Karpas-422 (cell line): ENCODE data around the gene VEPH1. TPM values are rescaled to one million over a fixed set of nuclear protein-coding genes. Genes with fewer than 3 reads are reported as not detected.

ENCODE experiments used
- DNase-seq: peaks from one replicate; pipeline ENCODE4 v3.0.0-alpha.2; 2015
- H2AFZ ChIP-seq: fragments of 200-600 bp; sonication (generic); 2 replicates; pipeline ENCODE4 v1.6.1; 2014; ENCODE audit warnings: antibody characterized with exemption, low read length, mixed read lengths
- H3K27ac ChIP-seq: fragments of 200-600 bp; sonication (generic); 2 replicates; pipeline ENCODE4 v1.5.1; 2014; ENCODE audit warnings: mild to moderate bottlenecking, low read length, moderate library complexity
- H3K27me3 ChIP-seq: fragments of 200-600 bp; sonication (generic); 2 replicates; pipeline ENCODE4 v1.6.1; 2014; ENCODE audit warnings: low read length, mixed read lengths
- H3K36me3 ChIP-seq: fragments of 200-600 bp; sonication (generic); 2 replicates; pipeline ENCODE4 v1.6.1; 2014; ENCODE audit warnings: low read length, mixed read lengths; ENCODE audit not compliant: insufficient read depth
- H3K4me1 ChIP-seq: fragments of 200-600 bp; sonication (generic); 2 replicates; pipeline ENCODE4 v1.6.1; 2014; ENCODE audit warnings: mild to moderate bottlenecking, low read length, mixed read lengths
- H3K4me2 ChIP-seq: fragments of 200-600 bp; sonication (generic); 2 replicates; pipeline ENCODE4 v1.6.1; 2014; ENCODE audit warnings: low read length, low read depth, mild to moderate bottlenecking; ENCODE audit not compliant: poor library complexity, severe bottlenecking
- H3K4me3 ChIP-seq: fragments of 200-600 bp; sonication (generic); 2 replicates; pipeline ENCODE4 v1.5.1; 2014; ENCODE audit warnings: mild to moderate bottlenecking, antibody characterized with exemption, low read length, mixed read lengths
- H3K79me2 ChIP-seq: fragments of 200-600 bp; sonication (generic); 2 replicates; pipeline ENCODE4 v1.6.1; 2014; ENCODE audit warnings: mild to moderate bottlenecking, low read length, mixed read lengths
- H3K9ac ChIP-seq: fragments of 200-600 bp; sonication (generic); 2 replicates; pipeline ENCODE4 v1.6.0; 2014; ENCODE audit warnings: low read length
- H3K9me2 ChIP-seq: fragments of 200-600 bp; sonication (generic), shearing (Covaris generic); replicated peaks from 2 replicates; pipeline ENCODE4 v1.6.0; 2014; ENCODE audit warnings: mild to moderate bottlenecking, low read length, moderate library complexity; ENCODE audit not compliant: insufficient read depth
- H3K9me3 ChIP-seq: fragments of 300-700, 200-600 bp; sonication (generic); 2 replicates; pipeline ENCODE4 v1.6.1; 2014; ENCODE audit warnings: low read length, mixed read lengths
- H4K20me1 ChIP-seq: fragments of 200-600 bp; sonication (generic); 2 replicates; pipeline ENCODE4 v1.6.1; 2014; ENCODE audit warnings: mild to moderate bottlenecking, antibody characterized with exemption, low read length, low read depth; ENCODE audit not compliant: insufficient read depth
- total RNA-seq: library from RNA; depleted of rRNA; stranded (reverse); fragments of >200 nt; shearing (Covaris generic); gene quantifications from 2 replicates; pipeline ENCODE4 v1.2.3, GENCODE V29; 2014; ENCODE audit warnings: low replicate concordance

VEPH1 gene
- total RNA-seq, 1 experiment from 2014 or later = not detected

DNA sequence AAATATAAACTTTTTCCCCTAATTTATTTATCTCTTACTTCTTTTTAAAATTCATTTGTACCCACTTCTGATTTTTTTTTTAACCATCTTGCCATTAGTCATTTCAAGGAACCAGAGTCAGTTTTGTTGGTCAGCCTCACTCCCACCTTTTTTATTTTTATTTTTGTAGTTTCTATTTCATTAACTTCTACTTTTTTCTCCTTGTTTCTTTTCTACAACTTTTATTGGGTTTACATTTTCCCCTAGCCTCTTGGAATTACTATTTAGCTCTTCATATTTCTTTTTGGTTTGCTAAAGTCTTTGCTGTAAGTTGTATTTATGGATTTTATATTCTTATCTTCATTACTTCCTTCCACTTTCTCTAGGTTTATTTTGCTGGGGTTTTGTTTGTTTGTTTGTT is 13.7 kb upstream of the VEPH1 start:
- H3K9ac ChIP-seq = no peak overlapping the region
- no peaks in the 10 kb centered on the region for H3K27me3 ChIP-seq
- no peaks in the 10 kb centered on the region for H3K36me3 ChIP-seq
- no peaks in the 10 kb centered on the region for H3K4me1 ChIP-seq
- no peak overlapping the region for H3K4me3 ChIP-seq
- no peaks in the 10 kb centered on the region for H4K20me1 ChIP-seq
- no peaks in the 10 kb centered on the region for H3K9me3 ChIP-seq
- no peaks in the 10 kb centered on the region for H3K9me2 ChIP-seq
- no peak overlapping the region for H2AFZ ChIP-seq
- DNase-seq = no peak
- H3K79me2 ChIP-seq = no peaks in the 10 kb centered on the region
- no peak overlapping the region for H3K4me2 ChIP-seq
- H3K27ac ChIP-seq = no peak overlapping the region

DNA sequence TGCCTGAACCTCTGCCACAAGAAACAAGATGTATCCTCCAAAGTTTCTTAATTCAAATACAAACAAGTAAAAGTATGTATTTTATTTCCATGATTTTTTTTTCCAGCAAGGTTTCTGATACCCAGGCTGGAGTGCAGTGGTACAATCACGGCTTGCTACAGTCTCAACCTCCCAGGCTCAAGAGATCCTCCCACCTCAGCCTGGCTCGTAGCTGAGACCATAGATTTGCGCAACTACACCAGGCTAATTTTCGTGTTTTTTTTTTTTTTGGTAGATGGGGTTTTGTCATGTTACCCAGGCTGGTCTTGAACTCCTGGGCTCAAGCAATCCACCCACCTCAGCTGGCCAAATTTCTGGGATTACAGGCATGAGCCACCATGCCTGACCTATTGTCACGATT is 12.2 kb upstream of the VEPH1 start:
- Histone ChIP-seq H3K4me2 (no peak overlapping the region), H2AFZ (no peak overlapping the region), H3K9me2 (no peaks in the 10 kb centered on the region), H3K9me3 (no peaks in the 10 kb centered on the region), H3K27me3 (no peaks in the 10 kb centered on the region), H4K20me1 (no peaks in the 10 kb centered on the region), H3K9ac (no peak overlapping the region), H3K27ac (no peak overlapping the region), H3K36me3 (no peaks in the 10 kb centered on the region), H3K4me3 (no peak overlapping the region), H3K4me1 (no peaks in the 10 kb centered on the region), H3K79me2 (no peaks in the 10 kb centered on the region)
- DNase-seq = no peak

DNA sequence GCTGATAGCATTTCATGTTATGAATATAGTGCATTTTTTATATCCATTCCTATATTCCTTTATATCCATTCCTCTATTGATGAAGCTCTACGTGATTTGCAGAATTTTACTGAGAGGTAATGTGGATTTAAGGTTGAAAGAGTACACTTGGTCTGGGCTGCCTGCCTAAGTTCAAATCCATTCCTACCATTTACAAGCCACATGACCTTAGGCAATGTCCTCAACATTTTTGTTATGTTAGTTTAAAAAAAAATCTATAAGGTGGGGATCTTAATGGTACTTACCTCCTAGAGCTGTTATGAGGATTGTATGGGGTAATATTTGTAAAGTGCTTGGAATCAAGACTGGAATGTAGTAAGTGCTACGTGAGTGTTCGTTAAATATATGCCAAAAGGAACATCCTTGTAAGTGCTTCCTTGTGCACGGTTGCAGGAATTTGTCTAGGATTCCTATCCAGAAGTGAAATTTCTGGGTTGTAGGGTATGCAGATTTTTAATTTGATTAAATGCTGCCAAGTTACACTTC is 11.2 kb upstream of the VEPH1 start:
- no peaks in the 10 kb centered on the region for H4K20me1 ChIP-seq
- DNase-seq = no peak
- H3K4me3 ChIP-seq = no peak overlapping the region

DNA sequence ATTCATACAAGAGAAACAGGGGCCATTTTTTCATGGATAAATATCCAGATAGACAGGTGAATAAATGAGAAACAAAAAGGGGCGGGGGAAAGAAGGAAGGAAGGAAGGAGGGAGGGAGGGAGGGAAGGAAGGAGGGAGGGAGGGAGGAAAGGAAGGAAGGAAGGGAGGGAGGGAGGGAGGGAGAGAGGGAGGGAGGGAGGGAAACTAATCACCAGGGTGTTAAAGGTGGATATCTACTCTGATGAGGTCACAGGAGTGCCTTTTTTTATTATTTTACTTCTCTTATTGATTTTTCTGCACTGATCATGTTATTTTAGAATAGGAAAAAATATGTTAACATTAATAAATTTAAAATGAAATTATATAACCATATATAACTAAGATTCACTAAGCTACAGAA is 10.4 kb upstream of the VEPH1 start:
- Histone ChIP-seq H2AFZ (no peak overlapping the region), H3K4me3 (no peak overlapping the region), H3K27ac (no peak overlapping the region), H3K27me3 (no peaks in the 10 kb centered on the region), H3K4me1 (no peaks in the 10 kb centered on the region), H3K9me2 (no peaks in the 10 kb centered on the region), H3K79me2 (no peaks in the 10 kb centered on the region), H3K4me2 (no peak overlapping the region), H3K36me3 (no peaks in the 10 kb centered on the region), H4K20me1 (no peaks in the 10 kb centered on the region), H3K9me3 (no peaks in the 10 kb centered on the region), H3K9ac (no peak overlapping the region)
- no peak for DNase-seq

More for the DNA sequence above, 11.2 kb upstream of the VEPH1 start:
- H3K36me3 ChIP-seq = no peaks in the 10 kb centered on the region
- no peaks in the 10 kb centered on the region for H3K79me2 ChIP-seq
- H3K9me3 ChIP-seq = no peaks in the 10 kb centered on the region
- H3K9ac ChIP-seq = no peak overlapping the region
- no peak overlapping the region for H2AFZ ChIP-seq
- no peaks in the 10 kb centered on the region for H3K4me1 ChIP-seq
- no peaks in the 10 kb centered on the region for H3K27me3 ChIP-seq
- no peaks in the 10 kb centered on the region for H3K9me2 ChIP-seq
- no peak overlapping the region for H3K27ac ChIP-seq
- no peak overlapping the region for H3K4me2 ChIP-seq

DNA sequence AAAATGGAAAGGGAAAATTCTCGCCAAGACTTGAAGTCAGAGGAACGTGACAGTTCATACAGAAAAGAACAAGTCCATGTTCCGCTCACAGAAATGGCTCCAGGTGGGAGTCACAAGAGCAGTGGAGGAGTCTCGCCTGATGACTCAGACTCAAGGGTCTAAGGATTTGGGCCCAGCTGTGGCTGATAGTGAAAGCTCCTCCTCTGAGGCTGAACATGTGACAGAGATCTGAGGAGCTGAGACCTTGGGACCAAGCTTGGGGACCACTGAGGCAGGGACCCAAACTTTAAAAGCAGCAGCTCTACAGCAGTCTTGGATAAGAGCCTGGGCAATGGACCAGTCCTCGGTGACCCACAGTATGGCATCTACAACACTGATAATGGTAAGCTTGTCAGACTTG is 9.3 kb upstream of the VEPH1 start:
- Histone ChIP-seq H3K36me3 (no peaks in the 10 kb centered on the region), H3K4me3 (no peak overlapping the region), H3K9ac (no peak overlapping the region), H3K9me2 (no peaks in the 10 kb centered on the region), H3K4me2 (no peak overlapping the region), H3K79me2 (no peaks in the 10 kb centered on the region), H2AFZ (no peak overlapping the region), H3K27ac (no peak overlapping the region), H3K27me3 (no peaks in the 10 kb centered on the region), H3K4me1 (no peaks in the 10 kb centered on the region), H3K9me3 (no peaks in the 10 kb centered on the region), H4K20me1 (no peaks in the 10 kb centered on the region)
- no peak for DNase-seq

DNA sequence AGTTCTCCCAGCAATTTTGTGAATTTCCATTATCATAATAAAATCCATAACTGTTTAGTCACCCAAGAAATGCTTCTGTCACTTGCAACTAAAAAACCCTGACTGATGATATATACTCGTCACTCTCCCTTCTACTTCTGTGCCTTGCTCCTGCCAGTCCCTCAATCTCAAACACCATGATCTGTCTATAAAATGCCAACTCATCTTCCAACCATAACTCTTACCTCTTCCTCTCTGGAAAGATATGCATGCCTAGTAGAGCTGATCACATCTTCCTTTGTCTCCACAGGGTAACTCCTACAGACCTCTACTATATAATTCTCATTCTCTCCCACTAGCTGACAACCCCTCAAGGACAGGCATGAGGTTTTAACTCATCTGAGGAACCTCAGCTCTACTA is 5.2 kb upstream of the VEPH1 start:
- no peak overlapping the region for H2AFZ ChIP-seq
- DNase-seq = no peak
- no peaks in the 10 kb centered on the region for H3K9me2 ChIP-seq
- H3K9ac ChIP-seq = no peak overlapping the region
- no peaks in the 10 kb centered on the region for H3K36me3 ChIP-seq
- no peaks in the 10 kb centered on the region for H3K9me3 ChIP-seq
- H4K20me1 ChIP-seq = no peaks in the 10 kb centered on the region
- no peaks in the 10 kb centered on the region for H3K79me2 ChIP-seq
- no peak overlapping the region for H3K4me3 ChIP-seq
- no peak overlapping the region for H3K4me2 ChIP-seq
- H3K4me1 ChIP-seq = no peaks in the 10 kb centered on the region
- H3K27me3 ChIP-seq = no peaks in the 10 kb centered on the region
- H3K27ac ChIP-seq = no peak overlapping the region

DNA sequence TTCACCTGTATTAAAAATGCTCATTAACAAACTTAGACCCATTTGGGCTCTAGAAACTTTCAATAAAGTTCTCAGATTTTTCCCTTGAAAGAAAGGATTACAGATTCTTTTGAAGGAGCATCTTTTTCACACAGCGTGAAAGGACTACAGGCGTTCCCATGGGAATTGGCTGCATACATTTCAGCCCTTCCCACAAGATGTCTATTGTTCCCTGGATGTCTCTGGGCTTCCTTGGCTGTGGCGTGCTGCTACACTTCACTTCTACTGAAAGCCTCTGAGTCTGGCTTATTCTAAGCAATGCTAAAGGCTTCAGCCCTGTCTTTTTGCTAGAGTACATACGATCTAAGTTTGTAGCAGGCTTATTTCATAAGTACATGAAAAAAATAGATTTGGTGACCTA is 1.4 kb downstream of the VEPH1 start:
- no peak overlapping the region for H2AFZ ChIP-seq
- H3K9me2 ChIP-seq = no peaks in the 10 kb centered on the region
- no peak overlapping the region for H3K27ac ChIP-seq

DNA sequence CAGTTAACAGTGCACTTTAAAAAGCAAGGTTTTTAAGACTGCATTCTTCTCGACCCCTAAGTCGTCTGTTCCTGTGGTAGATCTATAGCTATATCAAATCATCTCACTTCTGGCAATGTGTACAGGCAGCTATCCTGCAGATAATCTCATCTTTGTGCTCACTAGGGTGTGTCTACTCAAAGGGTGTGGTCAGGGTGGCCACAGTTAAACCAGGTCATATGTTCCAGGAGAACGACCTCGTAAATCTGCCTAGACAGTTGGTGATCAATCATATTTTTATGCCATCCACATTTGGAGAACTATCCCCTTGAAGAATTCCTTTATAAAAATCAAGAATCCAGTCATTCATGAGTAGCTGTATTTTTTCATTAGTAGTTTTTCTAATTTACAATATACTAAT is 3.0 kb downstream of the VEPH1 start:
- Histone ChIP-seq H3K27me3 (no peaks in the 10 kb centered on the region), H3K4me3 (no peak overlapping the region), H4K20me1 (no peaks in the 10 kb centered on the region), H3K79me2 (no peaks in the 10 kb centered on the region), H2AFZ (no peak overlapping the region), H3K4me2 (no peak overlapping the region), H3K9ac (no peak overlapping the region), H3K4me1 (no peaks in the 10 kb centered on the region), H3K27ac (no peak overlapping the region), H3K9me3 (no peaks in the 10 kb centered on the region), H3K36me3 (no peaks in the 10 kb centered on the region), H3K9me2 (no peaks in the 10 kb centered on the region)
- DNase-seq = no peak

More for the DNA sequence above, 1.4 kb downstream of the VEPH1 start:
- Histone ChIP-seq H3K4me1 (no peaks in the 10 kb centered on the region), H3K79me2 (no peaks in the 10 kb centered on the region), H3K36me3 (no peaks in the 10 kb centered on the region), H3K4me2 (no peak overlapping the region), H3K4me3 (no peak overlapping the region), H3K9me3 (no peaks in the 10 kb centered on the region), H3K27me3 (no peaks in the 10 kb centered on the region), H3K9ac (no peak overlapping the region), H4K20me1 (no peaks in the 10 kb centered on the region)
- DNase-seq = no peak
